Kidney (tissue), 14 donors: ENCODE data around the gene GXYLT2. TPM values are rescaled to one million over a fixed set of nuclear protein-coding genes. Genes with fewer than 3 reads are reported as not detected.

ENCODE experiments used
- DNase-seq, 5 donors: peaks; one replicate each; pipeline ENCODE4 v3.0.0-alpha.2; 2013 to 2020
- FAIRE-seq: peaks from 2 replicates; lab custom pipeline; 2012; peaks lifted over from hg19 to GRCh38; lab: Jason Lieb, UNC
- H3K27ac ChIP-seq, 2 donors: one replicate each; pipeline ENCODE4 v1.7.0; 2013; ENCODE audit warnings: low read depth in 2 of 2, low read length in 2 of 2, inconsistent platforms in 1 of 2
- H3K27me3 ChIP-seq: one replicate; pipeline ENCODE4 v1.7.1; 2013; ENCODE audit warnings: low read length, inconsistent platforms; ENCODE audit not compliant: control insufficient read depth, insufficient read depth
- H3K36me3 ChIP-seq, 3 donors: one replicate each; pipeline versions ENCODE4 v1.7.0 to v1.7.1; 2013; ENCODE audit warnings: low read length in 3 of 3, control low read depth in 1 of 3, inconsistent platforms in 1 of 3; ENCODE audit not compliant: insufficient read depth in 3 of 3, control insufficient read depth in 2 of 3
- H3K4me1 ChIP-seq, 3 donors: one replicate each; pipeline versions ENCODE4 v1.7.0 to v1.7.1; 2013; ENCODE audit warnings: low read length in 3 of 3, inconsistent platforms in 1 of 3, low read depth in 1 of 3; ENCODE audit not compliant: control insufficient read depth in 2 of 3, insufficient read depth in 2 of 3
- H3K4me3 ChIP-seq, 3 donors: one replicate each; pipeline versions ENCODE4 v1.7.0 to v1.8.1; 2013; ENCODE audit warnings: low read length in 3 of 3, control low read depth in 1 of 3, inconsistent platforms in 1 of 3
- H3K9ac ChIP-seq, 3 donors: one replicate each; pipeline versions ENCODE4 v1.7.0 to v1.7.1; 2013; ENCODE audit warnings: low read length in 3 of 3, control low read depth in 1 of 3, inconsistent platforms in 1 of 3
- H3K9me3 ChIP-seq, 3 donors: one replicate each; pipeline versions ENCODE4 v1.7.0 to v1.7.1; 2013; ENCODE audit warnings: low read length in 3 of 3, control low read depth in 1 of 3, inconsistent platforms in 1 of 3; ENCODE audit not compliant: control insufficient read depth in 2 of 3, insufficient read depth in 1 of 3
- intact Hi-C: fragments of 100-400 bp; cut with DNase I; formaldehyde crosslinking; loops from one replicate; pipeline ENCODE4 v1.11.1; 2022
- polyA plus RNA-seq: library from polyadenylated mRNA; stranded (reverse); fragments of 350-450 nt; fragmentation: Illumina TruSeq; extraction: RNeasy Lipid Tissue Mini Kit (QIAGEN cat#74804); gene quantifications from one replicate; pipeline ENCODE4 v1.2.3, GENCODE V29; 2014; ENCODE audit warnings: low read depth, low replicate concordance; ENCODE audit not compliant: insufficient read depth
- total RNA-seq: library from RNA; stranded (reverse); fragmentation: NEBNext Ultra II Directional; extraction: Animal tissue kit (Norgen Biotek cat#: 25700); gene quantifications from one replicate; pipeline ENCODE4 v1.2.1, GENCODE V29; 2021
- TF ChIP-seq, protein P1 (sequence below): IDR thresholded peaks from 3 replicates; pipeline ENCODE4 v1.5.1; 2012; ENCODE audit warnings: mild to moderate bottlenecking, moderate library complexity, borderline replicate concordance; ENCODE audit not compliant: insufficient read depth; ENCODE audit errors: extremely low read depth
- donor health status: control.
- donor health status: control.
- donor health status: control.
- donor health status: control.
- donor health status: control.
- donor health status: DM: yes; HTN: yes; CAD: no.
- donor health status: Normal renal cell carcinoma (clear cell type).

Gene GXYLT2
- total and polyA plus RNA-seq, 2 donors from 2014 or later: 0.39 to 3.8 TPM

DNA sequence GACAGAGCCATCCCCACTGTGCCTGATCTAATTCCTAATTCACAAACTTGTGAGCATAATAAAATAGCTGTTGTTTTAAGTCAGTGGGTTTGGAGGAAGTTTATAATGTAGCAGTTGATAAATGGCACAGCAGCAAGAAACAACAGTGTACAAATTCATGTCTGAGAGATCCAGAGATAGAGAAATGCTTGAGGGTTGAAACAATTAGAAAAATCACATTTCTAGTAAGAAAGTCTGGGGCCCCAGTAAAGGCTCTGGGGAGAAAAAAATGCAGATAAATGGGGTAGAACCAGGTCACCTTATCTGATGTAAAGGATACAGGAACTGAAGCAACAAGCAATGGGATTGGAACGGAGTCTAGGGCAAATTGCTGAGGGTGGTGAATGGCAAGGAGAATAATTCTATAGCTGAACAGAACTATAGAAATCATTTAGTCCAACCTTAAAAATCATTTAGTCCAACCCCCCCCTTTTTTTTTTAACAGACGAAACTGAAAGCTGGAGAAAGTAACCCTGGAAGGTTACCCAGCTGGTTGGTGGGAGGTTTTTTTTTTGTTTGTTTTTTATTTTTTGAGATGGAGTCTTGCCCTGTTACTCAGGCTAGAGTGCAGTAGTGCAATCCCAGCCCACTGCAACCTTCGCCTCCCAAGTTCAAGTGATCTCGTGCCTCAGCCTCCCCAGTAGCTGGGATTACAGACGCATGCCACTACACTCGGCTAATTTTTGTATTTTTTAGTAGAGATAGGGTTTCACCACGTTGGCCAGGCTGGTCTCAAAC is 25.3 kb upstream of the GXYLT2 start:
- no peaks in the 10 kb centered on the region for H3K36me3 ChIP-seq
- intact Hi-C loops: no loop called here
- DNase-seq (peak in 2 of 5 donors; percentile 22 to 35), FAIRE-seq (no peak)
- H3K27me3 ChIP-seq: no peaks in the 10 kb centered on the region
- H3K9ac ChIP-seq: no peak overlapping the region
- H3K4me1 ChIP-seq: no peaks in the 10 kb centered on the region
- TF ChIP-seq, protein P1, sequence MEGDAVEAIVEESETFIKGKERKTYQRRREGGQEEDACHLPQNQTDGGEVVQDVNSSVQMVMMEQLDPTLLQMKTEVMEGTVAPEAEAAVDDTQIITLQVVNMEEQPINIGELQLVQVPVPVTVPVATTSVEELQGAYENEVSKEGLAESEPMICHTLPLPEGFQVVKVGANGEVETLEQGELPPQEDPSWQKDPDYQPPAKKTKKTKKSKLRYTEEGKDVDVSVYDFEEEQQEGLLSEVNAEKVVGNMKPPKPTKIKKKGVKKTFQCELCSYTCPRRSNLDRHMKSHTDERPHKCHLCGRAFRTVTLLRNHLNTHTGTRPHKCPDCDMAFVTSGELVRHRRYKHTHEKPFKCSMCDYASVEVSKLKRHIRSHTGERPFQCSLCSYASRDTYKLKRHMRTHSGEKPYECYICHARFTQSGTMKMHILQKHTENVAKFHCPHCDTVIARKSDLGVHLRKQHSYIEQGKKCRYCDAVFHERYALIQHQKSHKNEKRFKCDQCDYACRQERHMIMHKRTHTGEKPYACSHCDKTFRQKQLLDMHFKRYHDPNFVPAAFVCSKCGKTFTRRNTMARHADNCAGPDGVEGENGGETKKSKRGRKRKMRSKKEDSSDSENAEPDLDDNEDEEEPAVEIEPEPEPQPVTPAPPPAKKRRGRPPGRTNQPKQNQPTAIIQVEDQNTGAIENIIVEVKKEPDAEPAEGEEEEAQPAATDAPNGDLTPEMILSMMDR: no peak
- H3K9me3 ChIP-seq: no peaks in the 10 kb centered on the region
- no peak overlapping the region for H3K27ac ChIP-seq
- H3K4me3 ChIP-seq: no peak overlapping the region

DNA sequence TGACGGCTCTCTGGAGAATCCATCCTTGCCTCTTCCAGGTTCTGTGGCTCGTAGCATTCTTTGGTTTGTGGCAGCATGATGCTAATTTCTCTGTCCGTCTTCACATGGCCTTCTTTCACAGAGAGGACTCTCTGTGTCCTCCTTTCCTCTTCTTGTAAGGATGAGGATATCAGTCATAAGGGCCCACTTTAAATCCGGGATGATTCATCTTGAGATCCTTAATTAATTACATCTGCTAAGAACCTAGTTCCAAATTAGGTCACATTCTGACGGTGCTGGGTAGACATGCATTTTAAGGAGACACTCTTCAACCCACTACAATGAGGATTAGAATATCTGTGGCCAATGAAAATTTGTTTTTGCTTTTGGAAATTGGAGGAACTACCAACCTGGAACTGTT is 15.7 kb upstream of the GXYLT2 start:
- no peaks in the 10 kb centered on the region for H3K9me3 ChIP-seq
- intact Hi-C loops: no loop called here
- no peak overlapping the region for H3K27ac ChIP-seq
- H3K36me3 ChIP-seq: no peaks in the 10 kb centered on the region
- no peaks in the 10 kb centered on the region for H3K27me3 ChIP-seq
- H3K9ac ChIP-seq: no peak overlapping the region
- TF ChIP-seq, protein P1: no peak
- DNase-seq (no peak), FAIRE-seq (no peak)
- H3K4me1 ChIP-seq: no peaks in the 10 kb centered on the region
- no peak overlapping the region for H3K4me3 ChIP-seq

DNA sequence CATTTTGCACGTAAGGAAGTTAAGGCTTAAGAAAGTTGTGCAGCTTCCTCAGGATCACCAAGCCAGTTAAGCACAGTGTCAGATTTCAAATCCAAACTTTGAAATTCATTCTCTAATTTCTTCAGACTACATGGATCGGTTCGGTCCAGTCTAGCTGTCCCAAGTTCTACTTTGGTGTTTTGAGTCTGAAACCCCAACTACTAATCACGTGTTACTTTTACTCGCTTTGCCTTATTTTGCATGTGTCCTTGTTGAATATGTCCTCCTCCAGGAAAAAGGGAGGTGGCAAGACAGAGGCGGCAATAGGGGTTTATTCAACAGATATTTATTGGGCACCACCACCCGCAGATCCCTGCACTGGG is 522 bp upstream of the GXYLT2 start:
- Histone ChIP-seq H3K36me3 (no peaks in the 10 kb centered on the region), H3K9me3 (peaks cover 0 to 3% (median 0%) of the 10 kb centered on the region in 3 donors), H3K27ac (no peak overlapping the region), H3K9ac (peak overlapping the region in 2 of 3 donors; percentile 9 to 70), H3K4me1 (peaks cover 7 to 11% (median 8%) of the 10 kb centered on the region in 3 donors), H3K27me3 (no peaks in the 10 kb centered on the region), H3K4me3 (peak overlapping the region; percentile 54 to 96 (median 82))
- DNase-seq (peak in 2 of 5 donors; percentile 34 to 60), FAIRE-seq (no peak)
- intact Hi-C loops: no loop called here
- TF ChIP-seq, protein P1: no peak
